H1 (cell line): ENCODE results near the gene FIGNL2. TPM values are rescaled to one million over a fixed set of nuclear protein-coding genes. Genes with fewer than 3 reads are reported as not detected.

Experiments
- CTCF ChIP-seq, 3 experiments: IDR thresholded peaks; 1 replicate in 2 of 3; 2 replicates in 1 of 3; pipeline versions ENCODE4 v1.5.1 to v1.6.1; 2011; ENCODE audit warnings: low read length in 3 of 3, mild to moderate bottlenecking in 3 of 3, inconsistent platforms in 2 of 3, low read depth in 1 of 3, moderate library complexity in 1 of 3; ENCODE audit not compliant: insufficient read depth in 1 of 3; ENCODE audit errors: control extremely low read depth in 1 of 3
- E2F6 ChIP-seq: IDR thresholded peaks from 2 replicates; pipeline ENCODE4 v1.6.1; 2012; ENCODE audit warnings: inconsistent platforms
- KDM4A ChIP-seq: IDR thresholded peaks from one replicate; pipeline ENCODE4 v1.7.1; 2012; ENCODE audit warnings: low read depth, mild to moderate bottlenecking, moderate library complexity, low read length, inconsistent platforms; ENCODE audit not compliant: severe bottlenecking
- SP1 ChIP-seq: IDR thresholded peaks from 2 replicates; pipeline ENCODE4 v1.6.1; 2011; ENCODE audit warnings: low read depth, low read length
- polyA plus RNA-seq, 7 experiments: library from polyadenylated mRNA; depleted of rRNA in 3 of 7; stranded (reverse) in 5 of 7; unstranded in 2 of 7; fragments of >200 nt in 5 of 7; fragments of 200-250 nt in 2 of 7; gene quantifications; 1 replicate in 5 of 7; 2 replicates in 1 of 7; 4 replicates in 1 of 7; pipeline versions ENCODE4 v1.2.1 to v1.2.3, GENCODE V29; 2011 to 2013; ENCODE audit warnings: missing spikeins in 2 of 7, mixed read lengths in 2 of 7
- total RNA-seq: library from RNA; stranded (reverse); fragmentation: NEBNext Ultra II Directional; extraction: Animal tissue kit (Norgen Biotek cat#: 25700); gene quantifications from 2 replicates; pipeline ENCODE4 v1.2.1, GENCODE V29; 2021

FIGNL2 gene
- total and polyA plus RNA-seq, 2 of the 8 experiments (the other 6 are each of a cell fraction or from before 2014, with no cell fraction given): 6.5 to 7.1 TPM

GRCh38 chr12:51848841-51849735 lies 570 bp upstream of the FIGNL2 start (continued):
- TF ChIP-seq CTCF (IDR thresholded peaks at IDR 0.05; ENCODE audit: control extremely low read depth in 1 of 3, insufficient read depth in 1 of 3, low read depth in 1 of 3, low read length in 3 of 3): peak; percentile 24 to 45 (median 38)
- TF ChIP-seq E2F6: no peak
- peak; percentile 9 for TF ChIP-seq KDM4A
- no peak for TF ChIP-seq SP1
